ENCODE results near the gene KIF4A. TPM values are rescaled to one million over a fixed set of nuclear protein-coding genes. Genes with fewer than 3 reads are reported as not detected.

The KIF4A gene
- total and polyA plus RNA-seq, 4 donors, result 0.33 to 2.4 (median 0.64) TPM

DNA sequence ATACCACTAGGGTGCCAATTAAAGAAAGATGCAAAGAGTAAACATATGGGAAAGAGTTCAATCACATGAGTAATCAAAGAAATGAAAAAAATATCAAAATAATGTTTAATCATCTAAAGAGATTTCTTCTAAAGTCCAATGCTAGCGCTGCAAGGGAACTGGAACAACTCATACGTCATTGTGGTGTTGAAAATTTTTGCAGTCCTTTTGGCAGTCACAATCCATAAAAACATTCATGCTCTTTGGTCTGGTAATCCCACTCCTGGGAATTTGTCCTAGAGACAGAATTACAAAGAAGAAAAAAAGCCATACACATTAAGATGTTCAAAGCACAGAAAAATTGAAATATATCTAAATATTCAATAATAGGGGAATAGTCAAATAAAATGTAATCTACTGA, 34.5 kb upstream of the KIF4A start:
- WGBS, 2 donors, result 76 to 90% methylated on average over 2 of the region's 2 CpGs
- no peak for ATAC-seq (ENCODE audit: insufficient read depth, low FRiP score)

DNA sequence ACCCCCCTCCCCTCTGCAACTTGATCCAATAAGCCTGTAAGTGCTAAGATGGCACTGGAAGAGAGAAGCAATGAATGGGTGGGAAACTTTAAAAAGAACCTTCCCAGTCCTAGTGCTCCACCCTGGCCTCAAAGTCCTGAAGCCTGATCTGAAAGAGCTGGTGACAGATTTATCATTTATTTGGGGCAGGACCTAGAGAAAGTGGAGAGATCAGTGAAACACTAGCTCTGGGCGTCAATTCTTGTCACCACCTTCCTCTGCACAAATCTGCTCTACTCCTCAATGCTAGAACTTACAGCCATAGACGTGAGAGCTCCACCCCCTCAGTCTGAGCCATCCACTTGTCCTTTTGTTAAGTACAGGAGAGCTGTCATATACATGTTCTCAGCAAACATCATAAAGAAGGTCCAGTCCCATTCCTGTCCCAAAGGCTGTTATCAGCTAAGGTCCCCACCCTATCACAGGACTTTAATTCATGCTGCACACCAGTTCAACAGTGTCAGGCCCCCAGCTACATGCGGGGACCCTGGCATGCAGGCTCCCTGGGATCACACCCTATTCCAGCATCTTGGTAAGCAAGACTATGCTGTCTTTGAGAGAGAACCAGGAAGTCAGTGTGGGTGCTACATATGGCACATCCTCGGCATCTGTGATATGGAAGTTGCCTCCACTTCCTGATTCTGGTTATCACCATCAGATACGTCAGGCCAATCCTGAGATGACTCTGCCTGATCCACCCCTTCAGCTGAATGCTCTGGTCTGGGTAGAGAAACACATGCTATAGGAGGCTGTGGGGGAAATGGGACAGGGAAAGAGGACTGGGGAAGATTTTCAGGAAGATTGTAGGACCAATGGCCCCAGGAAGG, 32.2 kb upstream of the KIF4A start:
- 65 to 79% methylated on average over 5 of the region's 5 CpGs for WGBS, 2 donors
- no peak for ATAC-seq (ENCODE audit: insufficient read depth, low FRiP score)
- H3K27ac ChIP-seq (ENCODE audit: low read depth in 1 of 2, low read length in 1 of 2), result no peak overlapping the region

More for the DNA sequence above, 34.5 kb upstream of the KIF4A start:
- no peak overlapping the region for H3K4me3 ChIP-seq
- no peaks in the 10 kb centered on the region for H3K27me3 ChIP-seq (ENCODE audit: control insufficient read depth in 3 of 3, insufficient read depth in 3 of 3, low read length in 2 of 3)
- no peaks in the 10 kb centered on the region for H3K4me1 ChIP-seq (ENCODE audit: control insufficient read depth in 5 of 5, insufficient read depth in 5 of 5, low read length in 5 of 5)
- H3K9ac ChIP-seq (ENCODE audit: insufficient read depth in 1 of 2, low read length in 2 of 2), result no peak overlapping the region
- no peak for DNase-seq
- H3K9me3 ChIP-seq (ENCODE audit: control insufficient read depth in 4 of 4, insufficient read depth in 3 of 4, low read length in 3 of 4), result peaks cover 0 to 2% (median 0%) of the 10 kb centered on the region in 4 donors
- TF ChIP-seq CTCF (IDR thresholded peaks at IDR 0.05; ENCODE audit: control extremely low read depth, extremely low read depth), result no peak
- peaks cover 0 to 2% (median 0%) of the 10 kb centered on the region in 4 donors for H3K36me3 ChIP-seq (ENCODE audit: control insufficient read depth in 4 of 4, insufficient read depth in 4 of 4, low read length in 4 of 4)
- no peak overlapping the region for H3K27ac ChIP-seq (ENCODE audit: low read depth in 1 of 2, low read length in 1 of 2)

GRCh38 chrX:70260104-70260503, 29.8 kb upstream of the KIF4A start, which contains the start of gene P2RY4:
TSS of gene P2RY4 (minus strand) at chrX:70260204. CDS start at chrX:70259624, 580 bp downstream.
- Histone ChIP-seq H3K9ac (ENCODE audit: insufficient read depth in 1 of 2, low read length in 2 of 2) (no peak within 1 kb of the TSS), H3K9me3 (ENCODE audit: control insufficient read depth in 4 of 4, insufficient read depth in 3 of 4, low read length in 3 of 4) (peaks cover 0 to 5% (median 0%) of the 10 kb centered on the region in 4 donors), H3K4me3 (no peak within 1 kb of the TSS), H3K4me1 (ENCODE audit: control insufficient read depth in 5 of 5, insufficient read depth in 5 of 5, low read length in 5 of 5) (no peaks in the 10 kb centered on the region), H3K36me3 (ENCODE audit: control insufficient read depth in 4 of 4, insufficient read depth in 4 of 4, low read length in 4 of 4) (peaks cover 0 to 2% (median 0%) of the 10 kb centered on the region in 4 donors), H3K27ac (ENCODE audit: low read depth in 1 of 2, low read length in 1 of 2) (no peak within 1 kb of the TSS), H3K27me3 (ENCODE audit: control insufficient read depth in 3 of 3, insufficient read depth in 3 of 3, low read length in 2 of 3) (no peaks in the 10 kb centered on the region)
- ATAC-seq (ENCODE audit: insufficient read depth, low FRiP score) (no peak), DNase-seq (no peak)
- 68 to 86% methylated on average over 4 of the region's 4 CpGs for WGBS, 2 donors
- TF ChIP-seq CTCF (IDR thresholded peaks at IDR 0.05; ENCODE audit: control extremely low read depth, extremely low read depth), result no peak

More for the DNA sequence above, 32.2 kb upstream of the KIF4A start:
- Histone ChIP-seq H3K27me3 (ENCODE audit: control insufficient read depth in 3 of 3, insufficient read depth in 3 of 3, low read length in 2 of 3) (no peaks in the 10 kb centered on the region), H3K36me3 (ENCODE audit: control insufficient read depth in 4 of 4, insufficient read depth in 4 of 4, low read length in 4 of 4) (peaks cover 0 to 2% (median 0%) of the 10 kb centered on the region in 4 donors), H3K9me3 (ENCODE audit: control insufficient read depth in 4 of 4, insufficient read depth in 3 of 4, low read length in 3 of 4) (peaks cover 0 to 2% (median 0%) of the 10 kb centered on the region in 4 donors), H3K4me1 (ENCODE audit: control insufficient read depth in 5 of 5, insufficient read depth in 5 of 5, low read length in 5 of 5) (no peaks in the 10 kb centered on the region), H3K9ac (ENCODE audit: insufficient read depth in 1 of 2, low read length in 2 of 2) (no peak overlapping the region), H3K4me3 (no peak overlapping the region)
- no peak for DNase-seq
- no peak for TF ChIP-seq CTCF (IDR thresholded peaks at IDR 0.05; ENCODE audit: control extremely low read depth, extremely low read depth)

Measured in lung (tissue), 12 donors.